ENCODE results near the gene KIF1A. TPM values are rescaled to one million over a fixed set of nuclear protein-coding genes. Genes with fewer than 3 reads are reported as not detected.

Gene KIF1A
- total and polyA plus RNA-seq, 2 of the 13 experiments (the other 11 are each of a cell fraction or from before 2014, with no cell fraction given) = 0.01 TPM; not detected in 1

DNA sequence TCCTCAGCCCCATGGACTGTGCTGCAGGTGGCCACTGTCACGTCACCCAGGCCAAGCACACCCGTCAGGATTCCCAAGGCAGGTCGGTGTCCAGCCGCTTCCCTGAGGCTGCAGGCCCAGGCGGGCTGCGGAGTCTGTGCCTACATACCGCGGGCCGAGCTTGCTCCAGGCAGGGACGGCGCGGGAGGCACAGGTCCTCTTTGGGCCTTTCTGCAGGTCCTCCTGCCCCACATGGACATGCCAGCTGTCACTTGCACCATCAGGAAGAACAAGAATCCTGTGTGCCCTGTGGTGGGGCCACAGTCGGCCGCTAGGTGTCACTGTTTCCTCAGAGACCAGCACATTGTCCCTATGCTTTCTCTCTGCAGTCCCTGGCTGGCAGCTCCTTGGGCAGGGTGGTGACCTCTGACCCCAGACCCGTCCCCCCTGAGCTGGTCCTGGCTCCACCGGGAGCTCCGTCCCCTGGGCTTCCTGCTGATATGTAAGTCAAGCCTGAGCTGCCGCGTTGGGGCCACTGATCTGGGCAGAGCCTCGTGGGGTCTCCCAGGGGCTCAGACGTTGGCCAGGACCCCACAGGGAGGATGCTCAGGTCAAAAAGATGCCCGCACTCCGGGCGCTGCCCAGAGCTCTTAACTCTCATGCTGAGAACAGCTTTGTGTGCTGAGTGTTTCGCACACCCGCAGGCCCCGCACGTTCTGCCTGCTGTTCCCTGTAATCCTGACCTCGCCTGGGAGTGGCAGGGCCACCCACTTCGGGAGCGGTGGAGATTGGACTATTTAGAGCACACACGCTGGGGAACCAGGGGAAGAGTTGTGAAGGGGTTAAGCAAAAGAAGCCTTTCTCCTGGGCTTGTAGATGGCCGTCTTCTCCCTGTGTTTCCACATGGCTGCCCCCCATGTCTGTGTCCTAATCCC lies 31.3 kb upstream of the KIF1A start (continued):
- TF ChIP-seq ZNF264 (CRISPR knock-in tag; IDR thresholded peaks at IDR 0.05) (no peak), SOX6 (IDR thresholded peaks at IDR 0.05) (no peak), SOX6 (CRISPR knock-in tag; IDR thresholded peaks at IDR 0.05) (no peak), HMG20B (CRISPR knock-in tag; conservative IDR thresholded peaks at IDR 0.05) (no peak), SIN3B (IDR thresholded peaks at IDR 0.05; ENCODE audit: low read length) (peak; percentile 46; the same call in 1 of the 2 replicates), ZNF629 (CRISPR knock-in tag; conservative IDR thresholded peaks at IDR 0.05) (no peak), ZSCAN22 (CRISPR knock-in tag; IDR thresholded peaks at IDR 0.05) (0 out of 2 replicates have a peak, but pooled peaks have one; percentile 64), ZNF138 (CRISPR knock-in tag; IDR thresholded peaks at IDR 0.05; ENCODE audit: low read depth) (no peak), CCAR2 (optimal IDR thresholded peaks at IDR 0.05; ENCODE audit: low read depth, low read length) (no peak), NCOR1 (IDR thresholded peaks at IDR 0.05; ENCODE audit: borderline replicate concordance, low read length) (no peak), ZNF672 (CRISPR knock-in tag; IDR thresholded peaks at IDR 0.05) (no peak)
- TF ChIP-seq, protein P1, sequence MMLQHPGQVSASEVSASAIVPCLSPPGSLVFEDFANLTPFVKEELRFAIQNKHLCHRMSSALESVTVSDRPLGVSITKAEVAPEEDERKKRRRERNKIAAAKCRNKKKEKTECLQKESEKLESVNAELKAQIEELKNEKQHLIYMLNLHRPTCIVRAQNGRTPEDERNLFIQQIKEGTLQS (CRISPR knock-in tag; IDR thresholded peaks at IDR 0.05) = no peak
- TF ChIP-seq, protein P2, sequence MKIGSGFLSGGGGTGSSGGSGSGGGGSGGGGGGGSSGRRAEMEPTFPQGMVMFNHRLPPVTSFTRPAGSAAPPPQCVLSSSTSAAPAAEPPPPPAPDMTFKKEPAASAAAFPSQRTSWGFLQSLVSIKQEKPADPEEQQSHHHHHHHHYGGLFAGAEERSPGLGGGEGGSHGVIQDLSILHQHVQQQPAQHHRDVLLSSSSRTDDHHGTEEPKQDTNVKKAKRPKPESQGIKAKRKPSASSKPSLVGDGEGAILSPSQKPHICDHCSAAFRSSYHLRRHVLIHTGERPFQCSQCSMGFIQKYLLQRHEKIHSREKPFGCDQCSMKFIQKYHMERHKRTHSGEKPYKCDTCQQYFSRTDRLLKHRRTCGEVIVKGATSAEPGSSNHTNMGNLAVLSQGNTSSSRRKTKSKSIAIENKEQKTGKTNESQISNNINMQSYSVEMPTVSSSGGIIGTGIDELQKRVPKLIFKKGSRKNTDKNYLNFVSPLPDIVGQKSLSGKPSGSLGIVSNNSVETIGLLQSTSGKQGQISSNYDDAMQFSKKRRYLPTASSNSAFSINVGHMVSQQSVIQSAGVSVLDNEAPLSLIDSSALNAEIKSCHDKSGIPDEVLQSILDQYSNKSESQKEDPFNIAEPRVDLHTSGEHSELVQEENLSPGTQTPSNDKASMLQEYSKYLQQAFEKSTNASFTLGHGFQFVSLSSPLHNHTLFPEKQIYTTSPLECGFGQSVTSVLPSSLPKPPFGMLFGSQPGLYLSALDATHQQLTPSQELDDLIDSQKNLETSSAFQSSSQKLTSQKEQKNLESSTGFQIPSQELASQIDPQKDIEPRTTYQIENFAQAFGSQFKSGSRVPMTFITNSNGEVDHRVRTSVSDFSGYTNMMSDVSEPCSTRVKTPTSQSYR (CRISPR knock-in tag; IDR thresholded peaks at IDR 0.05; ENCODE audit: borderline replicate concordance) = no peak
- TF ChIP-seq, protein P3, sequence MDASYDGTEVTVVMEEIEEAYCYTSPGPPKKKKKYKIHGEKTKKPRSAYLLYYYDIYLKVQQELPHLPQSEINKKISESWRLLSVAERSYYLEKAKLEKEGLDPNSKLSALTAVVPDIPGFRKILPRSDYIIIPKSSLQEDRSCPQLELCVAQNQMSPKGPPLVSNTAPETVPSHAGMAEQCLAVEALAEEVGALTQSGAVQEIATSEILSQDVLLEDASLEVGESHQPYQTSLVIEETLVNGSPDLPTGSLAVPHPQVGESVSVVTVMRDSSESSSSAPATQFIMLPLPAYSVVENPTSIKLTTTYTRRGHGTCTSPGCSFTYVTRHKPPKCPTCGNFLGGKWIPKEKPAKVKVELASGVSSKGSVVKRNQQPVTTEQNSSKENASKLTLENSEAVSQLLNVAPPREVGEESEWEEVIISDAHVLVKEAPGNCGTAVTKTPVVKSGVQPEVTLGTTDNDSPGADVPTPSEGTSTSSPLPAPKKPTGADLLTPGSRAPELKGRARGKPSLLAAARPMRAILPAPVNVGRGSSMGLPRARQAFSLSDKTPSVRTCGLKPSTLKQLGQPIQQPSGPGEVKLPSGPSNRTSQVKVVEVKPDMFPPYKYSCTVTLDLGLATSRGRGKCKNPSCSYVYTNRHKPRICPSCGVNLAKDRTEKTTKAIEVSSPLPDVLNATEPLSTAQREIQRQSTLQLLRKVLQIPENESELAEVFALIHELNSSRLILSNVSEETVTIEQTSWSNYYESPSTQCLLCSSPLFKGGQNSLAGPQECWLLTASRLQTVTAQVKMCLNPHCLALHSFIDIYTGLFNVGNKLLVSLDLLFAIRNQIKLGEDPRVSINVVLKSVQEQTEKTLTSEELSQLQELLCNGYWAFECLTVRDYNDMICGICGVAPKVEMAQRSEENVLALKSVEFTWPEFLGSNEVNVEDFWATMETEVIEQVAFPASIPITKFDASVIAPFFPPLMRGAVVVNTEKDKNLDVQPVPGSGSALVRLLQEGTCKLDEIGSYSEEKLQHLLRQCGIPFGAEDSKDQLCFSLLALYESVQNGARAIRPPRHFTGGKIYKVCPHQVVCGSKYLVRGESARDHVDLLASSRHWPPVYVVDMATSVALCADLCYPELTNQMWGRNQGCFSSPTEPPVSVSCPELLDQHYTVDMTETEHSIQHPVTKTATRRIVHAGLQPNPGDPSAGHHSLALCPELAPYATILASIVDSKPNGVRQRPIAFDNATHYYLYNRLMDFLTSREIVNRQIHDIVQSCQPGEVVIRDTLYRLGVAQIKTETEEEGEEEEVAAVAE (CRISPR knock-in tag; IDR thresholded peaks at IDR 0.05; ENCODE audit: borderline replicate concordance) = peak; percentile 57; the same call in 1 of the 2 replicates
- TF ChIP-seq, protein P4, sequence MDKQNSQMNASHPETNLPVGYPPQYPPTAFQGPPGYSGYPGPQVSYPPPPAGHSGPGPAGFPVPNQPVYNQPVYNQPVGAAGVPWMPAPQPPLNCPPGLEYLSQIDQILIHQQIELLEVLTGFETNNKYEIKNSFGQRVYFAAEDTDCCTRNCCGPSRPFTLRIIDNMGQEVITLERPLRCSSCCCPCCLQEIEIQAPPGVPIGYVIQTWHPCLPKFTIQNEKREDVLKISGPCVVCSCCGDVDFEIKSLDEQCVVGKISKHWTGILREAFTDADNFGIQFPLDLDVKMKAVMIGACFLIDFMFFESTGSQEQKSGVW (CRISPR knock-in tag; IDR thresholded peaks at IDR 0.05; ENCODE audit: borderline replicate concordance) = no peak
